Transverse colon (tissue), 4 donors: ENCODE measurements around the gene RNF6. TPM values are rescaled to one million over a fixed set of nuclear protein-coding genes. Genes with fewer than 3 reads are reported as not detected.

ENCODE experiments used
- DNase-seq: peaks from one replicate; pipeline ENCODE4 v3.0.0-alpha.2; 2019
- H3K27ac ChIP-seq, 4 donors: fragments of 200-600 bp; sonication (generic); 2 replicates each; pipeline ENCODE4 v1.5.1; 2016 to 2018; ENCODE audit warnings: inconsistent platforms in 4 of 4
- H3K27me3 ChIP-seq: fragments of 200-600 bp; sonication (generic); 2 replicates; pipeline ENCODE4 v1.5.1; 2017; ENCODE audit warnings: inconsistent platforms
- H3K36me3 ChIP-seq, 4 donors: fragments of 200-600 bp; sonication (generic); 2 replicates each; pipeline ENCODE4 v1.5.1; 2017 to 2019; ENCODE audit warnings: inconsistent platforms in 4 of 4
- H3K4me1 ChIP-seq, 4 donors: fragments of 200-600 bp; sonication (generic); 2 replicates each; pipeline ENCODE4 v1.5.1; 2017 to 2020; ENCODE audit warnings: inconsistent platforms in 4 of 4
- H3K4me3 ChIP-seq, 4 donors: fragments of 200-600 bp; sonication (generic); 1 replicate in 1 of 4; 2 replicates in 3 of 4; pipeline versions ENCODE4 v1.5.1 to v1.6.1; 2017 to 2019; ENCODE audit warnings: inconsistent platforms in 4 of 4
- H3K9me3 ChIP-seq, 2 donors: fragments of 200-600 bp; sonication (generic); 2 replicates each; pipeline ENCODE4 v1.5.1; 2017 to 2019; ENCODE audit warnings: inconsistent platforms in 2 of 2
- EP300 ChIP-seq: sonication (generic); formaldehyde crosslinking; IDR thresholded peaks from one replicate; pipeline ENCODE4 v1.6.1; 2017; ENCODE audit warnings: antibody characterized with exemption, low read depth
- POLR2A ChIP-seq: fragments of 450-650 bp; IDR thresholded peaks from one replicate; pipeline ENCODE4 v1.6.1; 2016; ENCODE audit warnings: antibody characterized with exemption, mild to moderate bottlenecking, moderate library complexity
- POLR2AphosphoS5 ChIP-seq, 3 donors: sonication (generic); formaldehyde crosslinking; IDR thresholded peaks; one replicate each; pipeline ENCODE4 v1.6.1; 2016; ENCODE audit warnings: antibody characterized with exemption in 3 of 3
- WGBS, 2 donors: methylation state at CpG; one replicate each; pipeline ENCODE4 v1.1.5; 2018; ENCODE audit warnings: low coverage in 1 of 2; 5-methylcytosine and 5-hydroxymethylcytosine counted together
- in situ Hi-C, 4 donors: fragments of 200-750 bp; cut with MboI; loops; one replicate each; pipeline versions ENCODE4 v1.15.0 to v1.15.1; 2017; ENCODE audit warnings: low sequenced_read_pairs in 3 of 4, low pct_ligation_motif_present in 1 of 4, low pct_unique_long_range_greater_than_20kb in 1 of 4
- intact Hi-C: fragments of 100-400 bp; cut with DNase I; formaldehyde crosslinking; loops from one replicate; pipeline ENCODE4 v1.15.1; 2023; ENCODE audit warnings: low total_unique reads
- total RNA-seq, 4 donors: library from RNA; depleted of rRNA; stranded (reverse); fragments of >200 nt; gene quantifications; one replicate each; pipeline ENCODE4 v1.1.0, GENCODE V29; 2016
- TF ChIP-seq, protein P1 (sequence below), 5 experiments: fragments of 200-600 bp in 3 of 5; fragments of 450-650 bp in 2 of 5; sonication (generic) in 3 of 5; IDR thresholded peaks; 1 replicate in 2 of 5; 2 replicates in 3 of 5; pipeline ENCODE4 v1.5.1; 2016 to 2017; ENCODE audit warnings: antibody characterized with exemption in 5 of 5, inconsistent platforms in 3 of 5, mild to moderate bottlenecking in 2 of 5, moderate library complexity in 1 of 5

RNF6 gene
- total RNA-seq, 4 donors from 2014 or later = 10.1 to 26.4 (median 24.5) TPM

DNA sequence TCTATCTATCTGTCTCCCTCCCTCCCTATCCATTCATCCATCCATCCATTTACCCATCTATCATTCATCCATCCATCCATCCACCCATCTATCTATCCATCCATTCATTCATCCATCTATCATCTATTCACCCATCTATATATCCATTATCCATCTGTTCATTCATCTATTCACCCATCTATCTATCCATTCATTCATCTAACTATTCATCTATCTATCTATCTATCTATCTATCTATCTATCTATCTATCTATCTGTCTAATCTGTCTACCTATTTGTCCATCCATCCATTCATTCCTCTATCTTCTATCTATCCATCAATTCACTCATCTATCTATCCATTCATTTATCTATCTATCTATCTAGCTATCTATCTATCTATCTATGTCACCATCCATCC is 27.4 kb upstream of the RNF6 start:
- H3K27ac ChIP-seq = no peak overlapping the region
- H3K9me3 ChIP-seq = no peaks in the 10 kb centered on the region
- TF ChIP-seq, protein P1, sequence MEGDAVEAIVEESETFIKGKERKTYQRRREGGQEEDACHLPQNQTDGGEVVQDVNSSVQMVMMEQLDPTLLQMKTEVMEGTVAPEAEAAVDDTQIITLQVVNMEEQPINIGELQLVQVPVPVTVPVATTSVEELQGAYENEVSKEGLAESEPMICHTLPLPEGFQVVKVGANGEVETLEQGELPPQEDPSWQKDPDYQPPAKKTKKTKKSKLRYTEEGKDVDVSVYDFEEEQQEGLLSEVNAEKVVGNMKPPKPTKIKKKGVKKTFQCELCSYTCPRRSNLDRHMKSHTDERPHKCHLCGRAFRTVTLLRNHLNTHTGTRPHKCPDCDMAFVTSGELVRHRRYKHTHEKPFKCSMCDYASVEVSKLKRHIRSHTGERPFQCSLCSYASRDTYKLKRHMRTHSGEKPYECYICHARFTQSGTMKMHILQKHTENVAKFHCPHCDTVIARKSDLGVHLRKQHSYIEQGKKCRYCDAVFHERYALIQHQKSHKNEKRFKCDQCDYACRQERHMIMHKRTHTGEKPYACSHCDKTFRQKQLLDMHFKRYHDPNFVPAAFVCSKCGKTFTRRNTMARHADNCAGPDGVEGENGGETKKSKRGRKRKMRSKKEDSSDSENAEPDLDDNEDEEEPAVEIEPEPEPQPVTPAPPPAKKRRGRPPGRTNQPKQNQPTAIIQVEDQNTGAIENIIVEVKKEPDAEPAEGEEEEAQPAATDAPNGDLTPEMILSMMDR (IDR thresholded peaks at IDR 0.05) = no peak
- TF ChIP-seq EP300 (no peak), POLR2AphosphoS5 (IDR thresholded peaks at IDR 0.05) (no peak), POLR2A (no peak)
- no peak overlapping the region for H3K4me3 ChIP-seq
- in situ Hi-C loops (no loop called here), intact Hi-C loops (no loop called here)
- H3K4me1 ChIP-seq = no peaks in the 10 kb centered on the region
- no peak for DNase-seq
- no peaks in the 10 kb centered on the region for H3K27me3 ChIP-seq
- H3K36me3 ChIP-seq = no peaks in the 10 kb centered on the region

DNA sequence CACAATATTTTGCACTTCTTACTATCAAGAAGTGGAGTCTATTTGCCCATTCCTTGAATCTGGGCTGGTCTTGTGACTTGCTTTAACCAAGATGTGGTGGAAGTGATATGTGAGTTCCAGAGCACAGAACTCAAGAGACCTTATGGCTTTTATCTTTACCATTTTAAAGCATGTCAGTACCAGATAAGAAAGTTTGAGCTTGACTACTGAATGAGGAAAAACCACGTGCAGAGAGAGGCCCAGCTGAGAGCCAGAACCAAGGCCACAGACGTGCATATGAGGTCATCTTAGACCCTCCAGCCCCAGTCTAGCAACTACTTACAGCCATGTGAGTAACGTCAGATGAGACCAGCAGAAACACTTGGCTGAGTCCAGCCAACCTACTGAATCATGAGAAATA is 25.5 kb upstream of the RNF6 start:
- DNase-seq = no peak
- WGBS, 2 donors = 42 to 67% methylated on average over 3 of the region's 3 CpGs
- Histone ChIP-seq H3K9me3 (peaks cover 0 to under 1% of the 10 kb centered on the region in 2 donors), H3K4me3 (no peak overlapping the region), H3K27me3 (no peaks in the 10 kb centered on the region), H3K36me3 (no peaks in the 10 kb centered on the region), H3K4me1 (no peaks in the 10 kb centered on the region), H3K27ac (no peak overlapping the region)
- intact Hi-C loops (no loop called here), in situ Hi-C loops (no loop called here)
- TF ChIP-seq POLR2AphosphoS5 (IDR thresholded peaks at IDR 0.05) (no peak), POLR2A (no peak), EP300 (no peak)
- TF ChIP-seq, protein P1 (IDR thresholded peaks at IDR 0.05) = no peak

DNA sequence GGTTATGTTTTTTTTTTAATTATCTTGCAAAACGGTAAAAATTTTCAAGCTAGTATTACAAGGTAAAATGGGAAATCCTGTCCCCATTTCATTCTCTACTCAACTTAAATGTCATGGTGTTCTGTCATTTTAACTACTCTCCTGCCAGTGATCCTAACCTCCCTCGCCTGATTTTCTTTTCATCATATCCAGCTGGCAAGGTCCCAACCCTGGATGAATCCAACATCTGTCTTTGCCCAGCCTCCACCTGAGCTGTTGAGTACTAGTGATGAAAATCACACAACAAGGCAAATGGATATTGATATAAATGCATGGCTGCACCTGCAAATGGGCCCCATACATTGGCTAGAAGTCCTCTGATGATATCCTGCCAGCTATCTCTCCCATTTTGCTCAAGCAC is 24.9 kb upstream of the RNF6 start:
- Histone ChIP-seq H3K4me3 (no peak overlapping the region), H3K27ac (no peak overlapping the region), H3K36me3 (no peaks in the 10 kb centered on the region), H3K27me3 (no peaks in the 10 kb centered on the region), H3K9me3 (peaks cover 0 to 7% of the 10 kb centered on the region in 2 donors), H3K4me1 (no peaks in the 10 kb centered on the region)
- WGBS, 2 donors = 71 to 74% methylated on average over 2 of the region's 2 CpGs
- intact Hi-C loops (no loop called here), in situ Hi-C loops (no loop called here)
- DNase-seq = no peak
- TF ChIP-seq POLR2AphosphoS5 (IDR thresholded peaks at IDR 0.05) = no peak
- no peak for TF ChIP-seq POLR2A
- TF ChIP-seq EP300 = no peak
- TF ChIP-seq, protein P1 (IDR thresholded peaks at IDR 0.05) = no peak

DNA sequence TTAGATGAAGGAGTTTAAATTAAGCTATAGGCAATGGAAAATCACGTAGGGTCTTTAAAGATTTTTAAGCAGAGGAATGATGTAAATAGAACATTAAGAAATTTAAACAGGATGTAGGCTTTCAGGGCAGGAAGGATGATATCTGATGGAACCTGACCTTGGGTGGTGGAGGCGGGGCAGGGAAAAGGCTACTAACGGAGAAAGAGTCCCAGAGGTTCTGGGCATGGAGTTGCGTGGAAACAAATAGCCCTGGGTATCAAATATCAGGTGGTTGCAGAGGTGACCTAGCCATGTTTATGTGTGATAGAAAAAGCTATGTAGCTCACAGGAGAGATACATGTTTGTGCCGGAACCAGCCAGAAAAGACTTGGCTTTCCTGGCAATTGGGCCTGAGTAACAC is 24.0 kb upstream of the RNF6 start:
- Histone ChIP-seq H3K27me3 (no peaks in the 10 kb centered on the region), H3K36me3 (no peaks in the 10 kb centered on the region), H3K9me3 (peaks cover 0 to 7% of the 10 kb centered on the region in 2 donors), H3K4me3 (no peak overlapping the region), H3K4me1 (no peaks in the 10 kb centered on the region), H3K27ac (no peak overlapping the region)
- in situ Hi-C loops (no loop called here), intact Hi-C loops (no loop called here)
- no peak for DNase-seq
- no peak for TF ChIP-seq POLR2AphosphoS5 (IDR thresholded peaks at IDR 0.05)
- no peak for TF ChIP-seq EP300
- TF ChIP-seq, protein P1 (IDR thresholded peaks at IDR 0.05) = no peak
- no peak for TF ChIP-seq POLR2A
- WGBS, 2 donors = 74 to 81% methylated on average over 3 to 5 of the region's 5 CpGs
